GM19193 (cell line): ENCODE results near the gene SPON2.

ENCODE experiments used
- POLR2A ChIP-seq: IDR thresholded peaks from 4 replicates; pipeline ENCODE4 v1.6.1; 2011; ENCODE audit not compliant: insufficient read depth, insufficient read length; ENCODE audit errors: extremely low read depth

Gene SPON2

DNA sequence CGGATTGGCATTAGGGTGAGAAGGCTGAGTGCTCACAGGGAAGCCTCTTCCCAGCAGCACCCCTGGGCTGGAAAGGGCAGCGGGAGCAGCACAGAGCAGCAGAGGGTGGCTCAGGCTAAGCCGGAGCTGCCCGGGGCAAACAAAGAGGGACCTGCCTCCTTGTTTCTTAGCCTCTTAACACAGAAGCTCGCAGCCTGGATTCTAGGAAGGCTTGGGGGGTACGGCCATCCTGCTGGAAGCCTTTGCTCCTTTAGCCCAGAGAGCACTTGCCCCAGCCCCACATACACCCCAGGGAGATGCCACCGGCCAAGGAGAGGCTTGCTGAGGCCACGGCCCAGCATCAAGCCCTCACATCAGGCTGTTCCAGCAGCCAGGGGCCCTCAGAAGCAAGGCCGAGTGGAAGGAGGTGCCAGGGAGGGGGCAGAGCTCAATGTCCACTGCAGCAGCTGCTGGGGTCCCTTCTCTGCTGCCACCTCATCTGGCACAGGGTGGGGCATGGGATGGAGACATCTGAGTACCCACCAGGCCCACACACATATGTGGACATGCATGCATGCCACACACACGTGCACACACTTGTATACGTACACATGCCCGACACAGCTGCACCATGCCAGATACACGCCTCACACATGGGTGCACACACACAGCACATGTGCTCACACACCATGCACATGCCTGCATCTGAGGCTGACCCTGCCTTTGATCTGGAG is 20.3 kb upstream of the SPON2 start:
- no peak for TF ChIP-seq POLR2A

- no peak for TF ChIP-seq POLR2A
Observed at GRCh38 chr4:1192091-1192492, 19.7 kb upstream of the SPON2 start.

- no peak for TF ChIP-seq POLR2A
Observed at GRCh38 chr4:1191621-1192020, 19.2 kb upstream of the SPON2 start.

DNA sequence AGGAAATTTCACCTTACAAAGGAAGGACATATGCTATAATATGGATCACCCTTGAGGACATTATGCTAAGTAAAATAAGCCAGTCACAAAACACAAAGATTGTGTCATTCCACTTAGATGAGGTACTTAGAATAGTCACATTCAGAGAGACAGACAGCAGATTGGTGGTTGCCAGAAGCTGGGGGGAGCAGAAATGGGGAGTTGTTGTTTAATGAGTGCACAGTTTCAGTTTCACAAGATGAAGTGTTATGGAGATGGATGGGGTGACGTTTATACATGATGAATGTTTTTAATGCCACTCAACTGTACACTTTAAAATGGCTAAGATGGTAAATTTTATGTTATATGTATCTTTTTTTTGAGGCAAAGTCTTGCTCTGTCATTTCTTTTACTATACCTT is 14.8 kb upstream of the SPON2 start:
- TF ChIP-seq POLR2A = no peak

DNA sequence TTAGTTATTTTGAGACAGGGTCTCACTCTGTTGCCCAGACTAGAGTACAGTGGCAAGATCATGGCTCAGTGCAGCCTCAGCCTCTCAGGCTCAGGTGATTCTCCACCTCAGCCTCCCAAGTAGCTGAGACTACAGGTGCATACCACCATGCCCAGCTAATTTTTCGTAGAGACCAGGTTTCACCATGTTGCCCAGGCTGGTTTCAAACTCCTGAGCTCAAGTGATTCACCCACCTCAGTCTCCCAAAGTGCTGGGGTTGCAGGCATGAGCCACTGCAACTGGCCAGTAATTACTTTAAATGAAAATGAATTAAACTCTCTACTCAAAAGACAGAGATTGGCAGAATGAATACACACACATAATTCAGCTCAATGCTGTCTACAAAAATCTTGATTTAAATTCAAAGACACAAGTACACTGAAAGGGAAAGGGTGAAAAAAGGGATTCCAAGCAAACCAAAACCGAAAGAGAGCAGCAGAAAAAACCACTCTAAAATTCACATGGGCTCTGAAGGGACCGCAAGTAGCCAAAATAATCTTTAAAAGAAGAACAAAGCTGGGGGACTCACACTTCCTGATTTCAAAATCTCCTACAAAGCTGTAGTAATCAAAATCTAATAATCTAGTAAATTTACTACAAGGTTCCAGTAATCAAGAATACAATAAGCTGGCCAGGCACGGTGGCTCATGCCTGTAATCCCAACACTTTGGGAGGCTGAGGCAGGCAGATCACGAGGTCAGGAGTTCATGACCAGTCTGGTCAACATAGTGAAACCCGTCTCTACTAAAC is 11.8 kb upstream of the SPON2 start:
- TF ChIP-seq POLR2A = no peak

GRCh38 chr4:1182313-1182712 is 9.9 kb upstream of the SPON2 start:
- no peak for TF ChIP-seq POLR2A

DNA sequence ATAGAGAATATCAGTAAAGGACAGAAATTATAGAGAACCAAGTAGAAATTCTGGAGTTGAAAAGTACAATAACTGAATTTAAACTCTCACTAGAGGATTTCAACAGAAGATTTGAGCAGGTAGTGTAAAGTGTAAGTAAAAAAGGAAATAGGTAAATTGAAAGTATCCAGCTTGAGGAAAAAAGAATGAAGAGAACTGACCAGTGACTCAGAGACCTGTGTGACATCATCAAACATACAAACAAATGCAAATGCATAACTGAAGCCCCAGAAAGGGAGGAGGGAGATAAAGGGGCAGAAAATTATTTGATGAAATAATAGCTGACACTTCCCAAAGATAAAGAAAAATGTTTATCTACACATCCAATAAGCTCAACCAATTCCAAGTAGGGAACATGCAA is 8.3 kb upstream of the SPON2 start:
- TF ChIP-seq POLR2A = no peak

DNA sequence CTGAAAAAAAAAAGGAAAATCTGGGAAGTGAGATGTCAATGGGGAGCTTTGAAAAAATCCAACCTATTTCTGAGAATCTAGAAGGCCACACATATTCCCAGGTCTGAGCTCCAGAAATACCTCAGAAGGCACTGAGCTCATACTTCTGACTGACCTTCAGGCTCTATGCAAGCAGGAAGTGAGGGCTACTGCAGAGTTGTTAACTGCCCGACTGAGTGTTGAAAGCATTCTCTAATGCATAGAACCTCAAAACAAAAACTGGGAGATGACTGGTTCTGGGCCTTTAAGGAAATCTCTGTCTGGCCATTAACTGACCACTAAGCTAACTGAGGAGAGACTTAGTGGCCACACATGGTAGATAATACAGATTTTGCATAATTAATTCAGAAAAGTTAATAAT is 7.6 kb upstream of the SPON2 start:
- TF ChIP-seq POLR2A = no peak

- TF ChIP-seq POLR2A = no peak
Observed at GRCh38 chr4:1179089-1179441, 6.7 kb upstream of the SPON2 start.

DNA sequence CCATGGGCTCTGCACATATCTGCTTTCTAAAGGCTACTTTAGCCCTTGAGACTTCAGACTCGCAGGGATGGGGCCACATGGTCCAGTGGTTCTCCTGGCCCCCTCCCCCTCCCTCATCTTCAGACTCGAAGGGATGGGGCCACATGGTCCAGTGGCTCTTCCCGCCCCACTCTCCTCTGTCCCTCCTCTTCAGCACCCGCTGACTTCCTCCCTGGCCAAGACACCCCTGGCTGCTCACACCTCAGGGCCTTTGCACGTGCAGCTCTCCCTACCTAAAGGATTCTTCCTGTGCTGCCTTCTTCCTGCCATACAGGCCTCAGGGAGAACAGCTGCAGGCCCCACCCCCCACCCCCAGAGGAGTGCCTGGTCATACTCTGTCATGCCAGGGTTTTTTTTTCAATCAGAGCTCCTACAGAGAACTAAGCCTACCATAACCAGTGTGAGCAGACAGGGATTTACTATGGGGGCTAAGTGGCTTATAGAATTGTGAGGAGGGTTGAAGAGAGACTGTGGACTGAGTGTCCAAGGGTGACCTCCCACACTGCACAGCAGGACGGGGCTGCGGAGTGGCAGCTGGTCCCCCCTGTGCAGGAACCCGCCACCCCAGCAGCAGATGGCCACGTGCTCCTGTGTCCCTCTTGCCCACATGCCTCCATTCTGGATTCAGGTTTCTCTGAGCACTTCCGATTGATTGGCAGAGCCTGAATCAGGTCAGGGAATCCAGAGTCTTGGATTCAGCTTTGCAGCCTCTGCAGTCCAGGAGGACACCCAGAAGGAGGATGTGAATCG is 6.1 kb upstream of the SPON2 start:
- TF ChIP-seq POLR2A = no peak

- no peak for TF ChIP-seq POLR2A
Observed at GRCh38 chr4:1177274-1178141, 5.1 kb upstream of the SPON2 start.

- TF ChIP-seq POLR2A = no peak
Observed at GRCh38 chr4:1176398-1177273, 4.3 kb upstream of the SPON2 start.

DNA sequence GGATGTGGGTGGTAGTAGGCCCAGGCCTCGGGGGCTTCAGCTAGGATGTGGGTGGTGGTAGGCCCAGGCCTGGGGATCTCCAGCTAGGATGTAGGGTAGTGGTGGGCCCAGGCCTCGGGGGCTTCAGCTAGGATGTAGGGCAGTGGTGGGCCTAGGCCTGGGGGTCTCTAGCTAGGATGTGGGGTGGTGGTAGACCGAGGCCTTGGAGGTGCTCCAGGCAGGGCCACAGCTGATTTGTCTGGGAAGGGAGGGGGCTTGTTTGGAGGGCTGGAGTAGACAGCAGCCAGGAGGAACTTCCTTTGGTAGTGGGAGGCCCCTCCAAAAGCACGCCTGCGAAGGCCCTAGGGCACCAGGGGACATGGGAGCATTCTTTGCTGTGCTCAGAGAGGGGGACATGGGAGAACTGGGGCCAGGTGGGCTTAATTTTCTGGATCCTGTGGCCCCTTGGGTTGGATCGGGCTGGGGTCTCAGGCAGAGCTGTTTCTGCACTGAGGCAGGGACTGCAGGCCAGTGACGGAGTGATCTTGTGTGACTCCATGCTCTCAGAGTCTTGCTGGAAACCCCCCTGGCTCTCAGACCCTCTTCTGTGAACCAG is 3.3 kb upstream of the SPON2 start:
- TF ChIP-seq POLR2A = no peak
